ENCODE measurements around the gene ZNRF3.

Gene ZNRF3

GRCh38 chr22:29012952-29013351, 129.6 kb downstream of the ZNRF3 start:
- Histone ChIP-seq H3K4me3 (ENCODE audit: low read depth in 1 of 5, low read length in 5 of 5) (no peak overlapping the region), H3K27ac (ENCODE audit: low read depth, low read length) (no peak overlapping the region), H3K4me1 (ENCODE audit: control insufficient read depth in 5 of 5, insufficient read depth in 5 of 5, low read length in 5 of 5) (peaks cover 0 to 6% (median 0%) of the 10 kb centered on the region in 5 donors), H3K27me3 (ENCODE audit: control insufficient read depth in 5 of 5, insufficient read depth in 4 of 5, low read length in 5 of 5) (no peaks in the 10 kb centered on the region), H3K9me3 (ENCODE audit: control insufficient read depth in 5 of 5, low read length in 5 of 5) (no peaks in the 10 kb centered on the region), H3K36me3 (ENCODE audit: control insufficient read depth in 5 of 5, insufficient read depth in 5 of 5, low read length in 5 of 5) (no peaks in the 10 kb centered on the region), H3K9ac (ENCODE audit: low read length in 5 of 5) (no peak overlapping the region)

GRCh38 chr22:29014293-29014692, 130.9 kb downstream of the ZNRF3 start:
- Histone ChIP-seq H3K9ac (ENCODE audit: low read length in 5 of 5) (no peak overlapping the region), H3K4me3 (ENCODE audit: low read depth in 1 of 5, low read length in 5 of 5) (no peak overlapping the region), H3K9me3 (ENCODE audit: control insufficient read depth in 5 of 5, low read length in 5 of 5) (peaks cover 0 to 5% (median 0%) of the 10 kb centered on the region in 5 donors), H3K27me3 (ENCODE audit: control insufficient read depth in 5 of 5, insufficient read depth in 4 of 5, low read length in 5 of 5) (no peaks in the 10 kb centered on the region), H3K36me3 (ENCODE audit: control insufficient read depth in 5 of 5, insufficient read depth in 5 of 5, low read length in 5 of 5) (no peaks in the 10 kb centered on the region), H3K27ac (ENCODE audit: low read depth, low read length) (no peak overlapping the region), H3K4me1 (ENCODE audit: control insufficient read depth in 5 of 5, insufficient read depth in 5 of 5, low read length in 5 of 5) (peaks cover 0 to 6% (median 0%) of the 10 kb centered on the region in 5 donors)

DNA sequence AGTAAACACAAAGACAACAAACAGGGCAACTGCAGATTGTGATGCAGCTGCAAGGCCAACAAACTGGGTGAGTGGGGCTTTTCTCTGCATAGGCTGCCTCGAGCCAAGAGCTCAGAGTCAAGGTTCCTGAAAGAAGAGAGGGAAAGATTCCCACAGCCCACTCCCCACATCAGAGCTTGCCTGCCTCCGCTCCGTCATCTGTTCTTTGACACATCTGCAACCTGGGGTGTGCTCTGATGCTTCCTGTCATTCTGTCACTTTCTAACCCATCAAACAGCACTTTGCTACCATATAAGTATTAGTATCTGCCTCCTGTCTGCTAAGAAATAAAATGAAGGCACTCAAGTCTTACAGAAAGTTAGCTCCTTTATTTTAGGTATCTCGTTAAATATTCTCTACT, 131.4 kb downstream of the ZNRF3 start:
- Histone ChIP-seq H3K9ac (ENCODE audit: low read length in 5 of 5) (no peak overlapping the region), H3K27me3 (ENCODE audit: control insufficient read depth in 5 of 5, insufficient read depth in 4 of 5, low read length in 5 of 5) (no peaks in the 10 kb centered on the region), H3K27ac (ENCODE audit: low read depth, low read length) (no peak overlapping the region), H3K36me3 (ENCODE audit: control insufficient read depth in 5 of 5, insufficient read depth in 5 of 5, low read length in 5 of 5) (no peaks in the 10 kb centered on the region), H3K4me1 (ENCODE audit: control insufficient read depth in 5 of 5, insufficient read depth in 5 of 5, low read length in 5 of 5) (peaks cover 0 to 6% (median 0%) of the 10 kb centered on the region in 5 donors), H3K9me3 (ENCODE audit: control insufficient read depth in 5 of 5, low read length in 5 of 5) (peaks cover 0 to 5% (median 0%) of the 10 kb centered on the region in 5 donors), H3K4me3 (ENCODE audit: low read depth in 1 of 5, low read length in 5 of 5) (no peak overlapping the region)

- H3K27ac ChIP-seq (ENCODE audit: low read depth, low read length) = no peak overlapping the region
Observed at GRCh38 chr22:29016067-29016938, 132.9 kb downstream of the ZNRF3 start.

GRCh38 chr22:29018293-29019189, 135.2 kb downstream of the ZNRF3 start:
- Histone ChIP-seq H3K4me3 (ENCODE audit: low read depth in 1 of 5, low read length in 5 of 5) (no peak overlapping the region), H3K27me3 (ENCODE audit: control insufficient read depth in 5 of 5, insufficient read depth in 4 of 5, low read length in 5 of 5) (no peaks in the 10 kb centered on the region), H3K27ac (ENCODE audit: low read depth, low read length) (no peak overlapping the region), H3K9ac (ENCODE audit: low read length in 5 of 5) (no peak overlapping the region), H3K36me3 (ENCODE audit: control insufficient read depth in 5 of 5, insufficient read depth in 5 of 5, low read length in 5 of 5) (no peaks in the 10 kb centered on the region), H3K9me3 (ENCODE audit: control insufficient read depth in 5 of 5, low read length in 5 of 5) (peaks cover 0 to 5% (median 0%) of the 10 kb centered on the region in 5 donors), H3K4me1 (ENCODE audit: control insufficient read depth in 5 of 5, insufficient read depth in 5 of 5, low read length in 5 of 5) (peaks cover 0 to 11% (median 5%) of the 10 kb centered on the region in 5 donors)

More at GRCh38 chr22:29016067-29016938, 132.9 kb downstream of the ZNRF3 start:
- no peaks in the 10 kb centered on the region for H3K27me3 ChIP-seq (ENCODE audit: control insufficient read depth in 5 of 5, insufficient read depth in 4 of 5, low read length in 5 of 5)
- H3K36me3 ChIP-seq (ENCODE audit: control insufficient read depth in 5 of 5, insufficient read depth in 5 of 5, low read length in 5 of 5) = no peaks in the 10 kb centered on the region
- no peak overlapping the region for H3K4me3 ChIP-seq (ENCODE audit: low read depth in 1 of 5, low read length in 5 of 5)
- H3K9me3 ChIP-seq (ENCODE audit: control insufficient read depth in 5 of 5, low read length in 5 of 5) = peaks cover 0 to 5% (median 0%) of the 10 kb centered on the region in 5 donors
- H3K4me1 ChIP-seq (ENCODE audit: control insufficient read depth in 5 of 5, insufficient read depth in 5 of 5, low read length in 5 of 5) = peaks cover 0 to 6% (median 0%) of the 10 kb centered on the region in 5 donors
- no peak overlapping the region for H3K9ac ChIP-seq (ENCODE audit: low read length in 5 of 5)

DNA sequence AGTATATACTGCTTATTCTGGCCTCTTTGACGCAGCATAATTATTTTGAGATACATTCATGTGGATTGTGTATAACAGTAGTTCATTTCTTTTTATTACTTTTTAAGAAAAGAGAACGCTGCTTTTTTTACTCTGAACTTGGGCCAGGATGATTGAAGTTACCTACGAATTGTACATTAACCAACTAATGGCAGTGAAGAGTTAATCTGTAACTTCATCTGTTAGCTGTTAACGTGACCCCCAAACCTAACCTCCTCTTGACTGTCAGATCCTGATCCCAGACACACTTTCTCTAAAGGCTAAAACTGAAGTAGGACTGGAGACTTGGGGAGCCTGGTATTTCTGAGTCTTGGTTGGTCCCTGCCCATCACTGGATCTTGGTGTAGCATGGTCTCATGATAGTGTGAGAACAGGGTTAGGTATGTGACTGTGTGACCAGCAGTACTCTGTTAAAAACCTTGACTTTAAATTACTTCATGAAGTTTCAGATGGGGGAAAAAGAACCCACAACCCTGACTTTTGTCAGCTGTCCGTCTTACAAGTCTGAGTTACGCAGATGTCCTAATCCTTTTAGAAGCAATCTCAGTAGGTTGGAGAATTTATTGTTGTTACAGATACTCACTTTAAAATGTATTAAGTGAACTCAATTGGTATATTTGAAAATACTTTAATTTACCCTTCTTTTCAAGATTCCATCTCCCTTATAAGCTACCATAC, 138.9 kb downstream of the ZNRF3 start:
- H3K9ac ChIP-seq (ENCODE audit: low read length in 5 of 5) = no peak overlapping the region
- H3K4me1 ChIP-seq (ENCODE audit: control insufficient read depth in 5 of 5, insufficient read depth in 5 of 5, low read length in 5 of 5) = peaks cover 0 to 16% (median 12%) of the 10 kb centered on the region in 5 donors
- peaks cover 0 to 5% (median 0%) of the 10 kb centered on the region in 5 donors for H3K9me3 ChIP-seq (ENCODE audit: control insufficient read depth in 5 of 5, low read length in 5 of 5)
- H3K4me3 ChIP-seq (ENCODE audit: low read depth in 1 of 5, low read length in 5 of 5) = no peak overlapping the region
- no peaks in the 10 kb centered on the region for H3K36me3 ChIP-seq (ENCODE audit: control insufficient read depth in 5 of 5, insufficient read depth in 5 of 5, low read length in 5 of 5)
- no peak overlapping the region for H3K27ac ChIP-seq (ENCODE audit: low read depth, low read length)
- no peaks in the 10 kb centered on the region for H3K27me3 ChIP-seq (ENCODE audit: control insufficient read depth in 5 of 5, insufficient read depth in 4 of 5, low read length in 5 of 5)

- Histone ChIP-seq H3K36me3 (ENCODE audit: control insufficient read depth in 5 of 5, insufficient read depth in 5 of 5, low read length in 5 of 5) (no peaks in the 10 kb centered on the region), H3K9ac (ENCODE audit: low read length in 5 of 5) (no peak overlapping the region), H3K4me1 (ENCODE audit: control insufficient read depth in 5 of 5, insufficient read depth in 5 of 5, low read length in 5 of 5) (peaks cover 0 to 16% (median 12%) of the 10 kb centered on the region in 5 donors), H3K27me3 (ENCODE audit: control insufficient read depth in 5 of 5, insufficient read depth in 4 of 5, low read length in 5 of 5) (no peaks in the 10 kb centered on the region), H3K27ac (ENCODE audit: low read depth, low read length) (no peak overlapping the region), H3K9me3 (ENCODE audit: control insufficient read depth in 5 of 5, low read length in 5 of 5) (peaks cover 0 to 5% (median 0%) of the 10 kb centered on the region in 5 donors), H3K4me3 (ENCODE audit: low read depth in 1 of 5, low read length in 5 of 5) (no peak overlapping the region)
Observed at GRCh38 chr22:29023172-29023796, 139.9 kb downstream of the ZNRF3 start.

DNA sequence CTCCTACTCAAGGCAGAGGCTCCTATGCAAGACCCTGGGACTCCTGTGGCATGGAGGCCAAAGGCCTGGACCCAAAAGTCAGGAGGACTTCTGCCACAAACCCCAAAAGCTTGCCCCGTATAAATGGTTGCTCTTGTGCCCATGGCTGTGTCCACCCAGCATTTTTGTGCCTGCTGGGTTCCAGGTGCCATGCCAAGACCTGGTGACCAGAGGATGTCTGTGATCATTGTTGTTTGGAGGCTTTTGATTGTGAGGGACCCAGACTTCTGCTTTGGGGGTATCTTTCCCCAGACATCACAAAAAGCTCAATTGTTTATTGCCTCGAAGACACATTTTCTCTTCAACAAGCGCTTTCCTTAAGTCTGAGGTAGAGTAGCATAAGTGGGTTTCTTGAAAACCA, 143.2 kb downstream of the ZNRF3 start:
- Histone ChIP-seq H3K27ac (ENCODE audit: low read depth, low read length) (no peak overlapping the region), H3K9ac (ENCODE audit: low read length in 5 of 5) (no peak overlapping the region), H3K36me3 (ENCODE audit: control insufficient read depth in 5 of 5, insufficient read depth in 5 of 5, low read length in 5 of 5) (no peaks in the 10 kb centered on the region), H3K4me3 (ENCODE audit: low read depth in 1 of 5, low read length in 5 of 5) (no peak overlapping the region), H3K9me3 (ENCODE audit: control insufficient read depth in 5 of 5, low read length in 5 of 5) (no peaks in the 10 kb centered on the region), H3K4me1 (ENCODE audit: control insufficient read depth in 5 of 5, insufficient read depth in 5 of 5, low read length in 5 of 5) (peaks cover 0 to 28% (median 25%) of the 10 kb centered on the region in 5 donors), H3K27me3 (ENCODE audit: control insufficient read depth in 5 of 5, insufficient read depth in 4 of 5, low read length in 5 of 5) (no peaks in the 10 kb centered on the region)

GRCh38 chr22:29028468-29028867, 145.1 kb downstream of the ZNRF3 start:
- no peaks in the 10 kb centered on the region for H3K36me3 ChIP-seq (ENCODE audit: control insufficient read depth in 5 of 5, insufficient read depth in 5 of 5, low read length in 5 of 5)
- H3K27ac ChIP-seq (ENCODE audit: low read depth, low read length) = no peak overlapping the region
- H3K9me3 ChIP-seq (ENCODE audit: control insufficient read depth in 5 of 5, low read length in 5 of 5) = no peaks in the 10 kb centered on the region
- peaks cover 0 to 28% (median 26%) of the 10 kb centered on the region in 5 donors for H3K4me1 ChIP-seq (ENCODE audit: control insufficient read depth in 5 of 5, insufficient read depth in 5 of 5, low read length in 5 of 5)
- no peak overlapping the region for H3K4me3 ChIP-seq (ENCODE audit: low read depth in 1 of 5, low read length in 5 of 5)
- H3K9ac ChIP-seq (ENCODE audit: low read length in 5 of 5) = no peak overlapping the region
- no peaks in the 10 kb centered on the region for H3K27me3 ChIP-seq (ENCODE audit: control insufficient read depth in 5 of 5, insufficient read depth in 4 of 5, low read length in 5 of 5)
